Esophagus muscularis mucosa (tissue), 3 donors: ENCODE measurements around the gene BCL2L11.
A peak's percentile ranks its signal among the peaks of the same experiment; 100 is the strongest.

ENCODE experiments used
- POLR2AphosphoS5 ChIP-seq, 2 donors: sonication (generic); formaldehyde crosslinking; IDR thresholded peaks; one replicate each; pipeline ENCODE4 v1.6.1; 2017; ENCODE audit warnings: antibody characterized with exemption in 2 of 2
- TF ChIP-seq, protein P1 (sequence below), 3 experiments: fragments of 200-600 bp in 2 of 3; fragments of 450-650 bp in 1 of 3; sonication (generic) in 2 of 3; IDR thresholded peaks; one replicate each; pipeline ENCODE4 v1.5.1; 2017 to 2019; ENCODE audit warnings: antibody characterized with exemption in 3 of 3, mild to moderate bottlenecking in 2 of 3, moderate library complexity in 1 of 3

DNA sequence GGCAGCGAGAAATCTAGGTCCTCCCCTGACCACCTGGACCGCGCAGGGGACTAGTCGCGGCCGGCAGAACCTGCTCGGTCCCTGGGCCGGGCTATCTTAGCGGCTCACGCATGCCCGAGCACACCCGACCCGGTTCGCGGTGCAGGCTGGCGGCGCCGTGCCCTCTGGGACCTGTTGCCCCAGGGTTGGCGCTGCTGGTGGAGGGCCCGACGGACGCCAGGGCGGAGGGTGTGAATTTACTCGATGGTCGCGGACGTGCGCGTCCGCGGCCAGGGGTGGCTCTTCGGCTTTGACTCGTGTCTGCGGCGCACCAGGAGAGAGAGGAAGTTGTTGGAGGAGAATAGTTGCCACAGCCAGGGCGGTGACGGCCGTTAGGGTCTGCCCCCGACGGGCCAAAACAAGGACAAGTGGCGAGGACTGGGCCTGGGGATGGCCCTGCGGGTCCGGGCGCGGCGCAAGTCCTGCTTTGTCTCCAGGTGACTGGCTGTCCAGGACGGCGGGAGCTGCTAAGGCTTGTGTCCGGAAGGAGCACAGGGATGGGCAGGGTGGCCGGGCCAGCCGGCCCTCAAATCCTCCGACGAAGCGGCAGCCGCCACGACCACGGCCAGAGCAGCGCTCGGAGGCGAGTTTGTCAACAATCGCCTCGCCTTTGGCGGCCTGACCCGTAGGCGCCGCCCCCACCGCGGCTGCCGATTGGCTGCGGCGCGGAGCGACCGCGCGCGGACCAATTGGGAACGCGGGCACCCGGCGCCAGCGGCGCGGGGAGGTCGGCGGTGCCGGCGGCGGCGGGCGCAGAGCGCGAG is 1.3 kb downstream of the BCL2L11 start:
- TF ChIP-seq, protein P1, sequence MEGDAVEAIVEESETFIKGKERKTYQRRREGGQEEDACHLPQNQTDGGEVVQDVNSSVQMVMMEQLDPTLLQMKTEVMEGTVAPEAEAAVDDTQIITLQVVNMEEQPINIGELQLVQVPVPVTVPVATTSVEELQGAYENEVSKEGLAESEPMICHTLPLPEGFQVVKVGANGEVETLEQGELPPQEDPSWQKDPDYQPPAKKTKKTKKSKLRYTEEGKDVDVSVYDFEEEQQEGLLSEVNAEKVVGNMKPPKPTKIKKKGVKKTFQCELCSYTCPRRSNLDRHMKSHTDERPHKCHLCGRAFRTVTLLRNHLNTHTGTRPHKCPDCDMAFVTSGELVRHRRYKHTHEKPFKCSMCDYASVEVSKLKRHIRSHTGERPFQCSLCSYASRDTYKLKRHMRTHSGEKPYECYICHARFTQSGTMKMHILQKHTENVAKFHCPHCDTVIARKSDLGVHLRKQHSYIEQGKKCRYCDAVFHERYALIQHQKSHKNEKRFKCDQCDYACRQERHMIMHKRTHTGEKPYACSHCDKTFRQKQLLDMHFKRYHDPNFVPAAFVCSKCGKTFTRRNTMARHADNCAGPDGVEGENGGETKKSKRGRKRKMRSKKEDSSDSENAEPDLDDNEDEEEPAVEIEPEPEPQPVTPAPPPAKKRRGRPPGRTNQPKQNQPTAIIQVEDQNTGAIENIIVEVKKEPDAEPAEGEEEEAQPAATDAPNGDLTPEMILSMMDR (IDR thresholded peaks at IDR 0.05), result no peak
- TF ChIP-seq POLR2AphosphoS5 (IDR thresholded peaks at IDR 0.05), result peak; percentile 78 to 80
